Measurements from ENCODE around the gene OCSTAMP.

The OCSTAMP gene

DNA sequence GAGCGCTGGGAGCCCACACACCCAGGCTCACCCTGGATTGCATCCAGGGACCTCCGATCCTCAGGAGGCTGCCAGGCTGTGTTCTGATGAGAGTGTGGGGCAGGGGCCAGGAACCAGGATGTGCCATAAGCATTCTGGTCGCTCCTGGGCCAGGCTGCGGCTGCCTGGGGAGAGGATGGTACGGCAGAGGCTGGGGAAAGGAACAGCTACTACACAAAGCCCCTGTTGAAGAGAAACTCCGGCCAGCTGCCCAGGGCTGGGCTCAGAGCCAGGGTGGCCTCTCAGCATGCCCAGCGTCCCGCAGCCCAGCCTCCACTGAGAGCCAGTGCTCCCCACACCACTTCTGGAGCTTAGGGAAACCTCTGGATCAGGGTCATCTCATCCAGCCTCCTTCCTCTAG, 21.7 kb upstream of the OCSTAMP start:
- Histone ChIP-seq H3F3A (ENCODE audit: insufficient read depth, low read length) (no peaks in the 10 kb centered on the region), H2AFZ (ENCODE audit: low read length) (no peak overlapping the region), H3K4me3 (ENCODE audit: low read depth, low read length, poor library complexity, severe bottlenecking) (no peak overlapping the region), H3K79me2 (ENCODE audit: insufficient read depth, low read length) (no peaks in the 10 kb centered on the region), H4K20me1 (ENCODE audit: insufficient read depth, low read length) (no peaks in the 10 kb centered on the region), H3K27me3 (ENCODE audit: insufficient read depth, low read length) (0 out of 2 replicates have a peak, but pooled peaks cover 3% of the 10 kb centered on the region), H3K4me2 (ENCODE audit: low read length) (no peak overlapping the region), H3K9me2 (ENCODE audit: low read depth, low read length) (no peaks in the 10 kb centered on the region), H3K9ac (ENCODE audit: low read length) (no peak overlapping the region), H3K9me3 (ENCODE audit: low read length) (no peaks in the 10 kb centered on the region), H3K4me1 (ENCODE audit: insufficient read depth, low read length, severe bottlenecking) (no peaks in the 10 kb centered on the region), H3K27ac (ENCODE audit: low read depth, low read length, poor library complexity, severe bottlenecking) (no peak overlapping the region), H3K36me3 (ENCODE audit: insufficient read depth, low read length) (no peaks in the 10 kb centered on the region)
- TF ChIP-seq, protein P1, sequence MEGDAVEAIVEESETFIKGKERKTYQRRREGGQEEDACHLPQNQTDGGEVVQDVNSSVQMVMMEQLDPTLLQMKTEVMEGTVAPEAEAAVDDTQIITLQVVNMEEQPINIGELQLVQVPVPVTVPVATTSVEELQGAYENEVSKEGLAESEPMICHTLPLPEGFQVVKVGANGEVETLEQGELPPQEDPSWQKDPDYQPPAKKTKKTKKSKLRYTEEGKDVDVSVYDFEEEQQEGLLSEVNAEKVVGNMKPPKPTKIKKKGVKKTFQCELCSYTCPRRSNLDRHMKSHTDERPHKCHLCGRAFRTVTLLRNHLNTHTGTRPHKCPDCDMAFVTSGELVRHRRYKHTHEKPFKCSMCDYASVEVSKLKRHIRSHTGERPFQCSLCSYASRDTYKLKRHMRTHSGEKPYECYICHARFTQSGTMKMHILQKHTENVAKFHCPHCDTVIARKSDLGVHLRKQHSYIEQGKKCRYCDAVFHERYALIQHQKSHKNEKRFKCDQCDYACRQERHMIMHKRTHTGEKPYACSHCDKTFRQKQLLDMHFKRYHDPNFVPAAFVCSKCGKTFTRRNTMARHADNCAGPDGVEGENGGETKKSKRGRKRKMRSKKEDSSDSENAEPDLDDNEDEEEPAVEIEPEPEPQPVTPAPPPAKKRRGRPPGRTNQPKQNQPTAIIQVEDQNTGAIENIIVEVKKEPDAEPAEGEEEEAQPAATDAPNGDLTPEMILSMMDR (IDR thresholded peaks at IDR 0.05; ENCODE audit: low read length): no peak
- no peak for TF ChIP-seq EZH2 (IDR thresholded peaks at IDR 0.05; ENCODE audit: borderline replicate concordance, low read length)

DNA sequence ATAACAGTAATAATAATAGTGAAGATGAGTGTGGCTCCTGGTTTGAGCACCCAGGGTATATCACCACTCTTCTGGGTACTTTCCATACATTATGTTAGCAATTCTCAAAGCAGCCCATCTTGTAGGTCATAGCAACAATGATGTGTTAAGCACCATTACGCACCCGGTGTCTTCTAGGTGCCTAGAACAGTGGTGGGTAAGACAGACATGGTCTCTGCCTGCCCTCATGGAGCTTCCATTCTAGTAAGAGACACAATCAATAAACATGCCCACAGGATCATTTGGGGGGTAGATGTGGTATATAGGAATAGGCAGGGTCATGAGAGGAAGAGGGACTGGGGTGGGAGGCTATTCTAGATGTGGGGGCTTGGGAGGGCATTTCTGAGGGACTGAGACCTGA, 21.0 kb upstream of the OCSTAMP start:
- TF ChIP-seq, protein P1 (IDR thresholded peaks at IDR 0.05; ENCODE audit: low read length): no peak
- TF ChIP-seq EZH2 (IDR thresholded peaks at IDR 0.05; ENCODE audit: borderline replicate concordance, low read length): no peak

DNA sequence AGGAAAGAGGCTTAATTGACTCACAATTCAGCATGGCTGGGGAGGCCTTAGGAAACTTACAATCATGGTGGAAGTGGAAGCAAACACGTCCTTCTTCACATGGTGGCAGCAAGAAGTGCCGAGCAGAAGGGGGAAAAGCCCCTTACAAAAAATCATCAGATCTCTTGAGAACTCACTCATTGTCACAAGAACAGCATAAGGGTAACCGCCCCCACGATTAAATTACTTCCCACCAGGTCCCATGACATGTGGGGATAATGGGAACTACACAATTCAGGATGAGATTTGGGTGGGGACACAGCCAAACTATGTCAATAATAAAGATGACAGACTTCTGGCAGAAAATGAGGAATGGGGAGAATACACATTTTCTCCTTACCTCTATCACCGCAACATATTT, 20.5 kb upstream of the OCSTAMP start:
- no peak for TF ChIP-seq EZH2 (IDR thresholded peaks at IDR 0.05; ENCODE audit: borderline replicate concordance, low read length)
- TF ChIP-seq, protein P1 (IDR thresholded peaks at IDR 0.05; ENCODE audit: low read length): no peak
- H3K9me3 ChIP-seq (ENCODE audit: low read length): no peaks in the 10 kb centered on the region
- H3K9me2 ChIP-seq (ENCODE audit: low read depth, low read length): no peaks in the 10 kb centered on the region
- H3K4me3 ChIP-seq (ENCODE audit: low read depth, low read length, poor library complexity, severe bottlenecking): no peak overlapping the region
- H3K27ac ChIP-seq (ENCODE audit: low read depth, low read length, poor library complexity, severe bottlenecking): no peak overlapping the region
- no peaks in the 10 kb centered on the region for H3K27me3 ChIP-seq (ENCODE audit: insufficient read depth, low read length)
- H3K36me3 ChIP-seq (ENCODE audit: insufficient read depth, low read length): no peaks in the 10 kb centered on the region
- no peak overlapping the region for H3K4me2 ChIP-seq (ENCODE audit: low read length)
- H3K9ac ChIP-seq (ENCODE audit: low read length): no peak overlapping the region
- H4K20me1 ChIP-seq (ENCODE audit: insufficient read depth, low read length): no peaks in the 10 kb centered on the region
- no peaks in the 10 kb centered on the region for H3K4me1 ChIP-seq (ENCODE audit: insufficient read depth, low read length, severe bottlenecking)
- no peaks in the 10 kb centered on the region for H3K79me2 ChIP-seq (ENCODE audit: insufficient read depth, low read length)
- H3F3A ChIP-seq (ENCODE audit: insufficient read depth, low read length): no peaks in the 10 kb centered on the region
- H2AFZ ChIP-seq (ENCODE audit: low read length): no peak overlapping the region

More for the DNA sequence above, 21.0 kb upstream of the OCSTAMP start:
- Histone ChIP-seq H3K27me3 (ENCODE audit: insufficient read depth, low read length) (0 out of 2 replicates have a peak, but pooled peaks cover 3% of the 10 kb centered on the region), H3K9me2 (ENCODE audit: low read depth, low read length) (no peaks in the 10 kb centered on the region), H3K36me3 (ENCODE audit: insufficient read depth, low read length) (no peaks in the 10 kb centered on the region), H3K27ac (ENCODE audit: low read depth, low read length, poor library complexity, severe bottlenecking) (no peak overlapping the region), H4K20me1 (ENCODE audit: insufficient read depth, low read length) (no peaks in the 10 kb centered on the region), H3K4me1 (ENCODE audit: insufficient read depth, low read length, severe bottlenecking) (no peaks in the 10 kb centered on the region), H3K9me3 (ENCODE audit: low read length) (no peaks in the 10 kb centered on the region), H3K4me2 (ENCODE audit: low read length) (no peak overlapping the region), H3F3A (ENCODE audit: insufficient read depth, low read length) (no peaks in the 10 kb centered on the region), H3K4me3 (ENCODE audit: low read depth, low read length, poor library complexity, severe bottlenecking) (no peak overlapping the region), H2AFZ (ENCODE audit: low read length) (no peak overlapping the region), H3K9ac (ENCODE audit: low read length) (no peak overlapping the region), H3K79me2 (ENCODE audit: insufficient read depth, low read length) (no peaks in the 10 kb centered on the region)
